Measurements from ENCODE around the gene CDK3.
"Not testable (repeated sequence)": the region's sequence is repeated elsewhere in the genome, so short reads cannot be mapped to it uniquely, and the experiment has no call there.

CDK3 gene

DNA sequence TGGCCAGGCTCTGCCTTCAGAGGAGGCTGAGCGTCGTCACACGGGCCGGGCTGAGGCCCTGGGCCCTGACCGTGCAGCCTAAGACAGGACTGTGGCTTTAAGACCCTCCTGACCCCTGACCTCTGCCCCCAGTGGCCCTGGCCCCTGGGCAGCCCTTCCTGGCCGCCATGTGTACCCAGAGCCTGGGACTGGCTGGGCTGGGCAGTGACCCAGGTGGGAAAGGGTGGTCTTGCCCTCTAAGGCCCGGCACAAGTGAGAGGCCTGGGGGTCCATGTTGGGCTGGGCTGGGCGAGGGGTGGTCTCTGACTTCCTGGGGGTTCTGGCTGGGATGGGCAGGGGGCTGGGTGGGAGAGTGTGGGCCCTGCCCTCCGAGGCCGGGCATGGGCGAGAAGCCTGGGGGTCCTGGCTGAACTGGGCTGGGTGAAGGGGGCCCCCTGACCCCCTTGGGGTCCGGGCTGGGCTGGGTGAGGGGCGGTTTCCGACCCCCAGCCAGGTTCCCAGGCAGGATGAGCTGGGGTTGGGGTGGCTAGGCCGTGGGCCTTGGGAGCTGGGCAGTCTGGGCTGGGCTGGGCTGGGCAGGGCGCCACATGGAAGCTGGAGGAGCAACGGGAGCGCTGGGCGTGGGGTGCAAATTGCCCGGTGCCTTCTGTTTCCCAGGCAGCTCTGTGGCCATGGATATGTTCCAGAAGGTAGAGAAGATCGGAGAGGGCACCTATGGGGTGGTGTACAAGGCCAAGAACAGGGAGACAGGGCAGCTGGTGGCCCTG is at the start of gene CDK3:
Gene CDK3, plus strand, starts transcription at position 101 of the 767 bp plus-strand sequence. Its CDS starts 571 bp downstream, at position 672.
- no peak for DNase-seq (ENCODE audit: low read depth in 2 of 2)

DNA sequence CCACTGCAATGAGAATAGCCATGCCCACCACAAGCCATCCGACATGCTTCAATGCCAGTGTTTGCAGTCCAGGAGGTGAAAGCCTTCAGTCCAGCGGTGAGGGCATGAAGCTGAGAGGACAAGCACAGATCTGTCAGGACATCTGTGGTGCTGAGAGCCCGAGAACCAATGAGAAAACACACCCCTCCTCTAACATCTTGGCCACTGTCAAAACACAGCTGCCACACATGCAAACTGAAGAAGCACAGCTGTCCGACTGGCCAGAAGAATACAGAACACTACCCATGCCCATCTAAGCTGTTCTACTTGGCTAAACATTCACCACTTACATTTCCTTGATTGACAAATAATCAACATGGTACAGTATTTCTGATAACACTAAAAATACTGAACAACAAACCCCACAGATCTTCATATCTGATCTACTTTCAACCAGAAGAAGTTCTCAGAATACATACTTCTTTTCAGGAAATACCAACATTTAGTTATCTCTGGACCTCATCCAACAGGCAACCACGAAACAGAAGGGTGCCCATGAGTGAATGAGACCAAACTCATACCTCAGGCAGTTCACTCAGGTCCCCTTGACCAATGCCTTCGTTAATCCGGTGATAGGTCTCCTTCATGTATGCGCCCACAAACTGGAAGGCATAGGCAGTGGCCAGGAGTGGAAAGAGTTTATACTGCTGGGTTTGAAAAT is 49.6 kb upstream of the CDK3 start:
- no peak for DNase-seq (ENCODE audit: low read depth in 2 of 2)

DNA sequence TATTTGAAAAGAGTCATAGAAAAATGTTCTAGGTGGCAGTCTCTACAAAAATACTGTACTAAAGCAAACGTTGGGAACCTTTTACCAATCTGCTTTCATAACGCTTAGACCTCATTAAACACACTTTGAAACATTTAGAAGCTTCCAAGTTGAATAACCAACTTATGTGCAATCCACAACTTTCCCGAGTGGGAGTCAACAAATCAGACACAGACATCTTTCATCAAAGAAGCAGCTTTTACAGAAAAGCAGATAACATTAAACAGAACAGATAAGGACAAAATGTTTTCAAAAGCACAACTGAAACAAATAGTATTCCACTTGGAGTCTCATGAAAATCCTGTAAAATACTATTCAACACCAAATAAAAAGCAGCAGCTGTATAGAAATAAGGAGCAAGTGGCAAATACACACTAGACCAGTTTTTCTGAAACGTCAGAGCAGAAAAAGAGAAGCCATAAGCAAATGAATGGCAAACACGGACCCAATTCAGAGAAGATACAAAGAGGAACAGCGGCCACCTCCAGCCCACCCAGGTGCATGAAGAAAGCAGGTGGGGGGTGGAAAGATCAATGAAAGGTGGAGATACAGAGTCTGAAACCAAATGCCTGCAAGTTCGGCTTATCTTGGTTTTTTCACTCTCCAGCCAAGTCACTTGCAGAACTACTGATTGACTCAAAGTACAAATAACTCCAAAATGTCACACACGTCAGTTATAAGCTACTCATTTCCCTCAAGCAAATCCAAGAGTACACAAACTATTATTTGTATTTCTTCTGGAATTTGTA is 41.4 kb upstream of the CDK3 start:
- no peak for DNase-seq (ENCODE audit: low read depth in 2 of 2)

- no peak for DNase-seq (ENCODE audit: low read depth in 2 of 2)
Measured at GRCh38 chr17:75959839-75960511, 40.7 kb upstream of the CDK3 start.

GRCh38 chr17:75965468-75965867 is 35.2 kb upstream of the CDK3 start:
- DNase-seq (ENCODE audit: low read depth in 2 of 2) = no peak

DNA sequence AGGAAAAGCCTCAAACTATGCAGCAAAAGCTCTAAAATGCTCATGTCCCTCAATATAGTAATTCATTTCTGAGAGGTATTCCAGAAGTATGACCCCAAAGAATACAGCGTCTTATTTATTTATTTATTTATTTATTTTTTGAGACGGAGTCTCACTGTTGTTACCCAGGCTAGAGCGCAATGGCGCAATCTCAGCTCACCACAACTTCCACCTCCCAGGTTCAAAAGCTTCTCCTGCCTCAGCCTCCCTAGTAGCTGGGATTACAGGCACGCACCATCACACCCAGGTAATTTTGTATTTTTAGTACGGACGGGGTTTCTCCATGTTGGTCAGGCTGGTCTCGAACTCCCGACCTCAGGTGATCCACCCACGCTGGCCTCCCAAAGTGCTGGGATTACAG is 31.6 kb upstream of the CDK3 start:
- not testable (repeated sequence) for DNase-seq (ENCODE audit: low read depth in 2 of 2)

DNA sequence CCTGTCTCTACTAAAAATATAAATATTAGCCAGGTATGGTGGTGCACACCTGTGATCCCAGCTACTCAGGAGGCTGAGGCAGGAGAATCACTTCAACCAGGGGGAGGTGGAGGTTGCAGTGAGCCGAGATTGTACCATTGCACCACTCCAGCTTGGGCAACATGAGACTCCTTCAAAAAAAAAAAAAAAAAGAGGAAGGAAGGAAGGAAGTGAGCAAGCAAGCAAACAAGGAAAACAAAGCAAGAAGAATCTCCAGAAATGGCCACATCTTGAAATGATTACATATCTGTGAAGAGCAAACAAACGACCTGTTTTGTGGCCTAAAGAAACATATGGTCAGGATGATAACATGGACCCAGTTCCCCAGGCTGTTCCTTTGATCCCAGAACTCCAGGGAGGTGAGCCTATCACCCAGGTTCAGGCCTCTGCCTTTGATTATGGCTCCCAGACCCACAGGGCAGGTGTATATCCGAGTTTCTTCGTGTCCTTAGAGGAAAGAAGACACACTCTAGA is 30.6 kb upstream of the CDK3 start:
- DNase-seq (ENCODE audit: low read depth in 2 of 2) = no peak

DNA sequence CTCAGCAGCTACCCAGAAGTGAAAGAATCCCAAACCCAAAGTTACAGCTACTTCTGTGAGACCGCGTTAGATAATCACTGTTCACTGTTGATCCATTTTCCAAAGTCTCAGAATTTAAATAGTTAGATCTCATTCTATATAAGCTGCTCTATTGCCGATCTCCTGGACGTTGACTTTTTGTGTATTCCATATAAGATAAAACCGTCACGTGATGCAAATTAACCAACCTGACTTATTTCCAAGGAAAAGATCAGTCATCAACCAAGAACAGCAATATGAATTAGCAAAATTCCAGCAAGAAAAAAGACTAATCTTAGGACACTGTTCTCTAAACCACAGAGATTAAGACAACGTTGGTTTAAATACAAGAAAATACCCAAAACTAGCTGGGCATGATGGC is 30.0 kb upstream of the CDK3 start:
- DNase-seq (ENCODE audit: low read depth in 2 of 2) = no peak

DNA sequence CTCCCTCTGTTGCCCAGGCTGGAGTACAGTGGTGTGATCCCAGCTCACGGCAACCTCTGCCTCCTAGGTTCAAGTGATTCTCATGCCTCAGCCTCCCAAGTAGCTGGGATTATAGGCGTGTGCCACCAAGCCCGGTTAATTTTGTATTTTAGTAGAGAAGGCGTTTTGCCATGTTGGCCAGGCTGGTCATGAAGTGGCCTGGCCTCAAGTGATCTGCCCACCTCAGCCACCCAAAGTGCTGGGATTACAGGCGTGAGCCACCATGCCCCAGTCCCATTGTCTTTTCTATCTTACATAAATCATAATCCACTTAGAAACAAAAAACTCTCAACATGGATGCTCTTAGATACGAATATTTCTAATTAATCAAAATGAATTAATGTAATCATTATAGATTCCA is 25.5 kb upstream of the CDK3 start:
- DNase-seq (ENCODE audit: low read depth in 2 of 2) = not testable (repeated sequence)

GRCh38 chr17:75975757-75976174 is 24.9 kb upstream of the CDK3 start:
- no peak for DNase-seq (ENCODE audit: low read depth in 2 of 2)

DNA sequence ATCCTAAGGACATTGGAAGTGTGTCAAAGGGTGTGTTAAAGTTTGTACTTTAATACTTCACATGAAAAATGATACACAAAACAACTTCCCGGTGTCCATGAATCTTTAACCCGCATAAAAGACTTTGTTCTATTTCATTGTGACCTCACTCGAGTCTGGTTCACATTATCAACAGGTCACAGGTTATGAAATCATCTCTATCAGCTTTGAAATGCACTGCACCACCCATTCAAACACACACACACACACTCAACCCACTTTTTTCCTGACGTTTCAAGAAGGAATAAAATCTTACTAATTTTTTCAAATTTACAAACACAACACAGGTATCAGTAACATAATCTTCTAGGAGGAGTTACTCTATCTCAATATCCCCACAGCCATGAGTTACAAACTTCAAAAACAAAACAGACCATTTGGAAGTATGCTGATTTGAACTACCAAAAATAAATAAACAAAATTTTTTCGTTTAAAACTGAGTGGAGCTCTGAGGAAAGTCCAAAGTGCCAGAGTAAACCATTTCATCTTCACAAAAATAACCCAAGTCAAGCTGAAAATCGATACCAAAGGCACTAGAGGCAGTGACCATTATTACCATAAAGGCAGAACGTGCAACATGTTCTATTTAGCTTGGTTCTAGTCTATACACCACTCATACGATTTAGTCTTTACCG is 24.3 kb upstream of the CDK3 start:
- DNase-seq (ENCODE audit: low read depth in 2 of 2) = no peak

- peak; percentile 90 to 93 for DNase-seq (ENCODE audit: low read depth in 2 of 2)
Measured at GRCh38 chr17:75978938-75979704, 21.5 kb upstream of the CDK3 start, which contains the start of the genes ACOX1 and TEN1. TSS of gene ACOX1 (minus strand) at chr17:75979166. CDS start at chr17:75979073, 93 bp downstream. TSS of gene TEN1 (plus strand) at chr17:75979240. CDS start at chr17:75986193, 6,953 bp downstream.

DNA sequence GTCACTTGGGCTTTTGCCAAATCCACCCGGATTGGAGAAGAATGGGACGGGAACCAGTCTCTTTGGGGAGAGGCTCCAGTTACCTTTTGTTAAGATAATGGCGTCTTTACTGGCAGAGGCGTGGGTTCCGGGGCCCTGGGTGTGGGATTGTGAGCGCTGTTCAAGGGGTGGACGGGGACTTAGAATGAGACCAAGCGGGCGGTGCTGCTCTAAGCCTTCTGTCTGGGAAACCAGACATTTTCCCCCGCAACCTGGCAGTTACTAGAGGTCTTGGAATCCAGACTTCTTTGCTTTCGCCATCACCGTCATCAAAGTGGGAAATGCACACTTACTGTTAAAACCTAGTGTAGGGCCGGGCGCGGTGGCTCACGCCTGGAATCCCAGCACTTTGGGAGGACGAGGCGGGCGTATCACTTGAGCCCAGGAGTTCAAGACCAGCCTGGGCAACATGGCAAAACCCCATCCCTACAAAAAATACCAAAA is 20.9 kb upstream of the CDK3 start:
- no peak for DNase-seq (ENCODE audit: low read depth in 2 of 2)

DNA sequence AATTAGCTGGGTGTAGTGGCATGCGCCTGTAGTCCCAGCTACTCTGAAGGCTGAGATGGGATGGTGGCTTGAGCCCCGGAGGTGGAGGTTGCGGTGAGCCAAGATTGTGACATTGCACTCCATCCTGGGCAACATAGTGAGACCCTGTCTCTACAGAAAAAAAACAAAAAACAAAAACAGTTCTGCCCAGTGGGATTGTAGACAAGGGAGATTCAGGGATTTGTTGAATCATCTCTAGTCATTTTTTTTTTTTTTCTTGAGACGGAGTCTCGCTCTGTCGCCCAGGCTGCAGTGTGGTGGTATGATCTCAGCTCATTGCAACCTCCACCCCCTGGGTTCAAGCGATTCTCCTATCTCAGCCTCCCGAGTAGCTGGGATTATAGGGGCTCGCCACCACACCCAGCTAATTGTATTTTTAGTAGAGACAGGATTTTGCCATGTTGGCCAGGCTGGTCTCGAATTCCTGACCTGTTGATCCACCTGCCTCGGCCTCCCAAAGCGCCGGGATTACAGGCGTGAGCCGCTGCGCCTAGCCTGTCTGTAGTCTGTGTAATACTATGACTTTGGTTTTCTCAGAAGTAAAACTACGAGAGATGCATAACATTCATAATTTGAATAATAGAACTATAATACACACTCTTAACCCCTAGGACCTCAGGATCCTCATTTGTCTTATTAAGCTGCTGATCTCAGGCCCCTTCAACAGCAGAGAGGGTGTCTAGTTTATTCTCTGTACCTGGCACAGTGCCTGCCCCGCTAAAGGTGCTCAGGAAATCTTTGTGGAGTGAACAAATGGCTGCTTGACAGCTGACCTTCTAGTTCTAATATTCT is 20.3 kb upstream of the CDK3 start:
- DNase-seq (ENCODE audit: low read depth in 2 of 2) = no peak

DNA sequence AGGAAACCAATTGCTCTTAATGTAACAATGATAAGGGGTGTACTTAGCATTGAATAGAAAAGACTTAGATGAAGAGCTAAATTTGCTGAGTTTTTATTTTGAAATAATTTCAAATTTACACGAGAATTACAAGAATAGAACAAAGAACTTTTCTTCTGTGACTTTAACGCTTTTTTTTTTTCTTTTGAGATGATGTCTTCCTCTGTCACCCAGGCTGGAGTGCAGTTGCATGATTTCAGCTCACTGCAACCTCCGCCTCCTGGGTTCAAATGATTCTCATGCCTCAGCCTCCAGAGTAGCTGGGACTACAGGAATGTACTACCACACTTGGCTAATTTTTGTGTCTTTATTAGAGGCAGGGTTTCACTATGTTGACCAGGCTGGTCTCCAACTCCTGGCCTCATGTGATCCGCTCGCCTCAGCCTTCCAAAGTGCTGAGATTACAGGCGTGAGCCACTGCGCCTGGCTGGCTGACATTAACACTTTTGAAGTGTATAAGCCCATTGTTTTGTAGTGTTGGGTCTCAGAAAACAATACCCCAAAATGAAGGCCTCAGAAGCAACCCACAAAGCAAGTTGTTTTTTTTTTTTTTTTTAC is 19.5 kb upstream of the CDK3 start:
- DNase-seq (ENCODE audit: low read depth in 2 of 2) = no peak

GRCh38 chr17:75983501-75984181 is 17.0 kb upstream of the CDK3 start:
- DNase-seq (ENCODE audit: low read depth in 2 of 2) = no peak

DNA sequence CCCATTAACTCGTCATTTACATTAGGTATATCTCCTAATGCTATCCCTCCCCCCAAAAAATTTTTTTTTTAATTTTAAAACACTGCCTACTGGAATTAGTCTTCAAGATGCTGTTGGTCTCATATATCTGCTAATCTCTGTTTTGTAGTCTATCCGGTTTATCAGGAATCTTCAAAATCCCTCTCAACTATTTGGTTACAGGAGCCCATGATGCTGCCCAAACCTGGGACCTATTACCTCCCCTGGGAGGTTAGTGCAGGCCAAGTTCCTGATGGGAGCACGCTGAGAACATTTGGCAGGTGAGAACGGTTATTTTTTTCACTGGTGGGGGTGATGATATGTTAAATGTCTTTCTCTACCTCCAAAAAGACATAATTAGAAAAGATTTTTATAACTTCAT is 14.7 kb upstream of the CDK3 start:
- no peak for DNase-seq (ENCODE audit: low read depth in 2 of 2)

DNA sequence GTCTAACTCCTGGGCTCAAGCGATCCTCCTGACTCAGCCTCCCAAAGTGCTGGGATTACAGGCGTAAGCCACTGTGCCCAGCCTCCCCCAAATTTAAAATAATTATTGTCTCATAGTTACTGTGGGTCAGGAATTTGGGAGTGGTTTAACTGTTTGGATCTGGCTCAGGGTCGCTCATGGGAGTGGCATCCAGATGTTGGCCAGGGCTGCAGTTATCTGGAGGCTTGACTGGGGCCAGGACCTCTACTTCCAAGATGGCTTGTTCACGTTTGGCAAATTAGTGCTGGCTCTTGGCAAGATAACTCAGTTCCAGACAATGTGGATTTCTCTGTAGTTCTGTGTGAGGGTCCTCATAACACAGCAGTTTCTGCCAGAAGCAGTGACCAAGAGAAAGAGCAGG is 13.6 kb upstream of the CDK3 start:
- DNase-seq (ENCODE audit: low read depth in 2 of 2) = no peak
